Gastroesophageal sphincter (tissue), 3 donors: ENCODE measurements around the gene FAIM2.

Experiments
- CTCF ChIP-seq, 4 experiments: fragments of 200-600 bp in 2 of 4; fragments of 450-650 bp in 2 of 4; sonication (generic) in 1 of 4; IDR thresholded peaks; one replicate each; pipeline ENCODE4 v1.5.1; 2017 to 2019; ENCODE audit warnings: antibody characterized with exemption in 4 of 4, mild to moderate bottlenecking in 2 of 4, moderate library complexity in 2 of 4
- EP300 ChIP-seq: sonication (generic); formaldehyde crosslinking; IDR thresholded peaks from one replicate; pipeline ENCODE4 v1.6.1; 2017; ENCODE audit warnings: antibody characterized with exemption, mild to moderate bottlenecking
- POLR2A ChIP-seq, 2 donors: fragments of 450-650 bp; IDR thresholded peaks; one replicate each; pipeline ENCODE4 v1.6.1; 2017; ENCODE audit warnings: antibody characterized with exemption in 2 of 2, mild to moderate bottlenecking in 2 of 2, moderate library complexity in 1 of 2
- POLR2AphosphoS5 ChIP-seq: sonication (generic); formaldehyde crosslinking; IDR thresholded peaks from one replicate; pipeline ENCODE4 v1.6.1; 2017; ENCODE audit warnings: antibody characterized with exemption

- TF ChIP-seq POLR2AphosphoS5 (no peak), CTCF (IDR thresholded peaks at IDR 0.05) (no peak), EP300 (no peak), POLR2A (IDR thresholded peaks at IDR 0.05) (no peak)
Measured at GRCh38 chr12:49923880-49924556, 20.3 kb upstream of the FAIM2 start.
